Suprapubic skin (tissue), 4 donors: ENCODE measurements around the gene CDC16.

Experiments used
- CTCF ChIP-seq, 2 donors: fragments of 200-600 bp in 1 of 2; fragments of 450-650 bp in 1 of 2; sonication (generic) in 1 of 2; IDR thresholded peaks; one replicate each; pipeline ENCODE4 v1.5.1; 2016 to 2019; ENCODE audit warnings: antibody characterized with exemption in 2 of 2, mild to moderate bottlenecking in 1 of 2, moderate library complexity in 1 of 2
- EP300 ChIP-seq: sonication (generic); formaldehyde crosslinking; IDR thresholded peaks from one replicate; pipeline ENCODE4 v1.6.1; 2017; ENCODE audit warnings: antibody characterized with exemption
- POLR2AphosphoS5 ChIP-seq, 3 donors: sonication (generic); formaldehyde crosslinking; IDR thresholded peaks; one replicate each; pipeline ENCODE4 v1.6.1; 2017; ENCODE audit warnings: antibody characterized with exemption in 3 of 3

- TF ChIP-seq CTCF (IDR thresholded peaks at IDR 0.05): no peak
- peak in 2 of 3 donors; percentile 17 to 34 for TF ChIP-seq POLR2AphosphoS5 (IDR thresholded peaks at IDR 0.05)
- TF ChIP-seq EP300: no peak
Observed at GRCh38 chr13:114281351-114282040, 46.8 kb downstream of the CDC16 start, which contains the start of gene UPF3A.
